Karpas-422 (cell line): ENCODE results near the gene BRINP2. TPM values are rescaled to one million over a fixed set of nuclear protein-coding genes. Genes with fewer than 3 reads are reported as not detected.

Experiments used
- DNase-seq: peaks from one replicate; pipeline ENCODE4 v3.0.0-alpha.2; 2015
- H2AFZ ChIP-seq: fragments of 200-600 bp; sonication (generic); 2 replicates; pipeline ENCODE4 v1.6.1; 2014; ENCODE audit warnings: antibody characterized with exemption, low read length, mixed read lengths
- H3K27ac ChIP-seq: fragments of 200-600 bp; sonication (generic); 2 replicates; pipeline ENCODE4 v1.5.1; 2014; ENCODE audit warnings: mild to moderate bottlenecking, low read length, moderate library complexity
- H3K27me3 ChIP-seq: fragments of 200-600 bp; sonication (generic); 2 replicates; pipeline ENCODE4 v1.6.1; 2014; ENCODE audit warnings: low read length, mixed read lengths
- H3K36me3 ChIP-seq: fragments of 200-600 bp; sonication (generic); 2 replicates; pipeline ENCODE4 v1.6.1; 2014; ENCODE audit warnings: low read length, mixed read lengths; ENCODE audit not compliant: insufficient read depth
- H3K4me1 ChIP-seq: fragments of 200-600 bp; sonication (generic); 2 replicates; pipeline ENCODE4 v1.6.1; 2014; ENCODE audit warnings: mild to moderate bottlenecking, low read length, mixed read lengths
- H3K4me2 ChIP-seq: fragments of 200-600 bp; sonication (generic); 2 replicates; pipeline ENCODE4 v1.6.1; 2014; ENCODE audit warnings: low read length, low read depth, mild to moderate bottlenecking; ENCODE audit not compliant: poor library complexity, severe bottlenecking
- H3K4me3 ChIP-seq: fragments of 200-600 bp; sonication (generic); 2 replicates; pipeline ENCODE4 v1.5.1; 2014; ENCODE audit warnings: mild to moderate bottlenecking, antibody characterized with exemption, low read length, mixed read lengths
- H3K79me2 ChIP-seq: fragments of 200-600 bp; sonication (generic); 2 replicates; pipeline ENCODE4 v1.6.1; 2014; ENCODE audit warnings: mild to moderate bottlenecking, low read length, mixed read lengths
- H3K9ac ChIP-seq: fragments of 200-600 bp; sonication (generic); 2 replicates; pipeline ENCODE4 v1.6.0; 2014; ENCODE audit warnings: low read length
- H3K9me2 ChIP-seq: fragments of 200-600 bp; sonication (generic), shearing (Covaris generic); replicated peaks from 2 replicates; pipeline ENCODE4 v1.6.0; 2014; ENCODE audit warnings: mild to moderate bottlenecking, low read length, moderate library complexity; ENCODE audit not compliant: insufficient read depth
- H3K9me3 ChIP-seq: fragments of 300-700, 200-600 bp; sonication (generic); 2 replicates; pipeline ENCODE4 v1.6.1; 2014; ENCODE audit warnings: low read length, mixed read lengths
- H4K20me1 ChIP-seq: fragments of 200-600 bp; sonication (generic); 2 replicates; pipeline ENCODE4 v1.6.1; 2014; ENCODE audit warnings: mild to moderate bottlenecking, antibody characterized with exemption, low read length, low read depth; ENCODE audit not compliant: insufficient read depth
- total RNA-seq: library from RNA; depleted of rRNA; stranded (reverse); fragments of >200 nt; shearing (Covaris generic); gene quantifications from 2 replicates; pipeline ENCODE4 v1.2.3, GENCODE V29; 2014; ENCODE audit warnings: low replicate concordance

Gene BRINP2
- total RNA-seq, 1 experiment from 2014 or later: not detected

GRCh38 chr1:177238967-177239366, 68.2 kb downstream of the BRINP2 start:
- H3K79me2 ChIP-seq: no peaks in the 10 kb centered on the region
- no peaks in the 10 kb centered on the region for H4K20me1 ChIP-seq
- H3K27ac ChIP-seq: no peak overlapping the region
- H3K4me1 ChIP-seq: no peaks in the 10 kb centered on the region
- H3K4me3 ChIP-seq: no peak overlapping the region
- DNase-seq: no peak
- H3K9me3 ChIP-seq: no peaks in the 10 kb centered on the region
- H3K9ac ChIP-seq: no peak overlapping the region
- H3K27me3 ChIP-seq: no peaks in the 10 kb centered on the region
- no peaks in the 10 kb centered on the region for H3K36me3 ChIP-seq
- H3K4me2 ChIP-seq: no peak overlapping the region
- no peaks in the 10 kb centered on the region for H3K9me2 ChIP-seq
- H2AFZ ChIP-seq: no peak overlapping the region

GRCh38 chr1:177239792-177240191, 69.0 kb downstream of the BRINP2 start:
- Histone ChIP-seq H3K9me2 (no peaks in the 10 kb centered on the region), H3K27ac (no peak overlapping the region), H4K20me1 (no peaks in the 10 kb centered on the region), H3K27me3 (no peaks in the 10 kb centered on the region), H3K36me3 (no peaks in the 10 kb centered on the region), H3K4me1 (no peaks in the 10 kb centered on the region), H3K79me2 (no peaks in the 10 kb centered on the region), H2AFZ (no peak overlapping the region), H3K4me3 (no peak overlapping the region), H3K9me3 (no peaks in the 10 kb centered on the region), H3K4me2 (no peak overlapping the region), H3K9ac (no peak overlapping the region)
- no peak for DNase-seq

GRCh38 chr1:177243773-177244172, 73.0 kb downstream of the BRINP2 start:
- no peaks in the 10 kb centered on the region for H3K79me2 ChIP-seq
- H3K27me3 ChIP-seq: no peaks in the 10 kb centered on the region
- no peak overlapping the region for H3K4me3 ChIP-seq
- H3K4me1 ChIP-seq: no peaks in the 10 kb centered on the region
- H3K27ac ChIP-seq: no peak overlapping the region
- H4K20me1 ChIP-seq: no peaks in the 10 kb centered on the region
- no peak for DNase-seq
- H3K9ac ChIP-seq: no peak overlapping the region
- no peaks in the 10 kb centered on the region for H3K9me3 ChIP-seq
- no peak overlapping the region for H3K4me2 ChIP-seq
- no peaks in the 10 kb centered on the region for H3K36me3 ChIP-seq
- no peak overlapping the region for H2AFZ ChIP-seq
- H3K9me2 ChIP-seq: no peaks in the 10 kb centered on the region

DNA sequence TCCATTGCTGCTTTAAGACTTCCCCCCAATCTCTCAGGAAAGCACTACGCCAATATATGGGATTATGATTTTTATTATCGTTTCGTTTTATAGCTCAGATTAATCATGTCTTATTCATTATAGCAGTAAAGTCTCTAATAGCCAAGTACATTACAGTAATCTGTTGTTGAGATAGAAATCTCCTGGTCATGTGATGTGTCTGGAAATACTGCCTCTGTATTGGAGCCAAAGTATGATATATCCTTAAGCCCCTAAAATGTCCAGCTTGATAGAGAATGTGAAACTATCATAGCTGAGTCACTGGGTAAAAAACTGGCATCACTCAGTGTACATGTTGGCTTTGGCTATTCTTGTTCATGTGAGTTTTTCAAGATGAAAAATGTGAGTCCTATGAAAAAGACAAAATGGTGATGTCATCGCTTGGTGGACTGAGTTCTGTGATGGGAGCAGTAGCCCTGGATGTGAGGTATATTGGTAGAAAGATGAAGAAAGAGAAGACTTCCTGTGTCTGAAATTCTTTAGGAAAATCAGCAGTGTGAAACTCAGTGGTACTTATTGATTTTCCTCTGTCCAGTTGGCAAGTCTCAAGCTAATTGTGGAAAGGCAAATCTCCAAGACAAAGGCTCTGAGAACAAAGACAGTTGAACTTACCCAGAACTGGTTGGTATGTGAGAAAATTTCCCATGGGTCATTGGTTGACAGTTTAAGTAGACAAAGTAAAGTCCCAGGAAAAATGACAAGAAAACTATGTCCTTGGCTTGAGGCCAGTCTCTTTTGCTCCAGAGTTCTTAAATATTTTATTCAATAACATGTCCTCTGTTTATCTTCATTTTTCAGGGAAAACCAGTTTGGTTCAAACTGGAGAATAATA, 76.2 kb downstream of the BRINP2 start:
- Histone ChIP-seq H3K27me3 (no peaks in the 10 kb centered on the region), H3K27ac (no peak overlapping the region)

DNA sequence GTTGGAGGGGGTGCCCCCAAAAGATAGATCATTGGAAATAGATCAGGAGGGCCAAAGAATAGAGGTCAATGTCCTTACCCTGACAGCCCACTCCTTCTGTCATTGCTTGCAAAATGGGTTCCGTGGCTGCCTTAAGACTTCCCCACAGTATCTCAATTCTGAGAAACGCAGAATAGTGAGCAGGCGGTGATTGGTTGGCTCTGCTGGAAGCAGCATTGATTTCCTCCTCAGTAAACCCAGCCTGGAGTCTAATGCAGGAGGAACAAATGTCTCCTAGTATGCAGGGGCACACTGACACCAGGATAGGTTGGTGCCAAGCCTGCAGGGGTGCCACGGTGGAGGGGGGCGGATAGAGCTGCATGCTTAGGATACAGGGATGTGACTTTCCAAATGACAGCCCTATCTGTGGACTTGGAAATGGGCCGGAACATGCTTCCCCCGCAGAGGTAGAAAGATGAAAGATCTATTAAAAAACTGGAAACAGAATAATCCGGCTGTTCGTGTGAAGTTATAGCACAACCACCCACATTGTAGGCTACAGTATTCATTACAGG, 76.9 kb downstream of the BRINP2 start:
- H2AFZ ChIP-seq: no peak overlapping the region
- no peaks in the 10 kb centered on the region for H3K79me2 ChIP-seq
- no peaks in the 10 kb centered on the region for H3K27me3 ChIP-seq
- H4K20me1 ChIP-seq: no peaks in the 10 kb centered on the region
- no peak overlapping the region for H3K9ac ChIP-seq
- no peak overlapping the region for H3K27ac ChIP-seq
- no peak for DNase-seq
- no peaks in the 10 kb centered on the region for H3K4me1 ChIP-seq
- no peaks in the 10 kb centered on the region for H3K36me3 ChIP-seq
- no peak overlapping the region for H3K4me3 ChIP-seq
- no peaks in the 10 kb centered on the region for H3K9me3 ChIP-seq
- H3K4me2 ChIP-seq: no peak overlapping the region
- no peaks in the 10 kb centered on the region for H3K9me2 ChIP-seq

More for the DNA sequence above, 76.2 kb downstream of the BRINP2 start:
- Histone ChIP-seq H3K4me1 (no peaks in the 10 kb centered on the region), H3K9me2 (no peaks in the 10 kb centered on the region), H4K20me1 (no peaks in the 10 kb centered on the region), H3K9ac (no peak overlapping the region), H3K4me2 (no peak overlapping the region), H2AFZ (no peak overlapping the region), H3K79me2 (no peaks in the 10 kb centered on the region), H3K4me3 (no peak overlapping the region), H3K36me3 (no peaks in the 10 kb centered on the region), H3K9me3 (no peaks in the 10 kb centered on the region)
- no peak for DNase-seq

DNA sequence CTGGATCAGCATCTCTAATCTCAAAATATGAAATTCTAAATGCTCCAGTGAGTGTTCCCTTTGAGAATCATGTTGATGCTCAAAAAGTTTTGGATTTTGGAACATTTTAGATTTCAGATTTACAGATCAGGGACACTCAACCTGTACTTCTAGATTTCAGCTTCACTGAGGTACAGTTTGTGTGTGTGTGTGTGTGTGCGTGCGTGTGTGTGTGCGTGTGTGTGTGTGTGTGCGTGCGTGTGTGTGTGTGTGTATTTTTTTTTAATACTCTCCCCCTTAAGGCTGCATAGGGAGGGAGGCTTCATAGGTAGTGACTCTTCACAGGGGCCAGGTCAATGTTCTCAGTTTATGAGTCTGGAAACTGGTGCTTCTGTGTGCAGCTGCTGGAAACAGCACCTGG, 77.5 kb downstream of the BRINP2 start:
- Histone ChIP-seq H3K4me2 (no peak overlapping the region), H3K4me3 (no peak overlapping the region), H3K9me3 (no peaks in the 10 kb centered on the region), H3K79me2 (no peaks in the 10 kb centered on the region), H4K20me1 (no peaks in the 10 kb centered on the region), H3K4me1 (no peaks in the 10 kb centered on the region), H3K36me3 (no peaks in the 10 kb centered on the region), H2AFZ (no peak overlapping the region), H3K27ac (no peak overlapping the region), H3K9ac (no peak overlapping the region), H3K27me3 (no peaks in the 10 kb centered on the region), H3K9me2 (no peaks in the 10 kb centered on the region)
- DNase-seq: no peak

DNA sequence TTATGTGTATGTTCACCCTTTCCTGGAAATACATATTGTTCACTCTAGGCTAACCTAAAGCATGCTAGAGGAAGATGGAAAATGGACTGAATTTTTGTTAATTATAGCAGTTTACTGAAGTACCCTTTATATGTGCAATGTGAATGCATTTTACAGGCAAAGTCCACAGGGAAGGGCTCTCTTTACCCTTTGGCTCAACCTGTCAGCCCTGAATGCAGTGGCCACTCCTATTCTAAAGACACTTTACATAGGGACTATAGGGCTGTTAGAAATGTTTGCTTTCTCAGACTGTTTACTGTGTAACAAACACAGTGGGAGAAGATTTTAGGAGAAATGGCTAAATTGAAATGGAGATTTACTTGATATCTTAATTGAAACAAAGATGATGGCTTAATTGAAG, 78.5 kb downstream of the BRINP2 start:
- Histone ChIP-seq H3K4me1 (no peaks in the 10 kb centered on the region), H3K9me2 (no peaks in the 10 kb centered on the region), H3K9ac (no peak overlapping the region), H3K4me2 (no peak overlapping the region), H4K20me1 (no peaks in the 10 kb centered on the region), H3K27ac (no peak overlapping the region), H2AFZ (no peak overlapping the region), H3K27me3 (no peaks in the 10 kb centered on the region), H3K36me3 (no peaks in the 10 kb centered on the region), H3K79me2 (no peaks in the 10 kb centered on the region), H3K4me3 (no peak overlapping the region), H3K9me3 (no peaks in the 10 kb centered on the region)
- no peak for DNase-seq

- Histone ChIP-seq H3K27me3 (no peaks in the 10 kb centered on the region), H4K20me1 (no peaks in the 10 kb centered on the region), H3K4me1 (no peaks in the 10 kb centered on the region), H3K36me3 (no peaks in the 10 kb centered on the region), H3K27ac (no peak overlapping the region), H3K9me2 (no peaks in the 10 kb centered on the region), H3K4me2 (no peak overlapping the region), H3K4me3 (no peak overlapping the region), H3K79me2 (no peaks in the 10 kb centered on the region), H2AFZ (no peak overlapping the region), H3K9ac (no peak overlapping the region), H3K9me3 (no peaks in the 10 kb centered on the region)
- no peak for DNase-seq
Measured at GRCh38 chr1:177252877-177253276, 82.1 kb downstream of the BRINP2 start.
